Vagina (tissue), 2 donors: ENCODE measurements around the gene ZNF560. TPM values are rescaled to one million over a fixed set of nuclear protein-coding genes. Genes with fewer than 3 reads are reported as not detected.

Source experiments
- DNase-seq, 2 donors: peaks; one replicate each; pipeline ENCODE4 v3.0.0-alpha.2; 2017; ENCODE audit errors: extremely low spot score in 2 of 2
- H3K27ac ChIP-seq: fragments of 200-600 bp; sonication (generic); one replicate; pipeline ENCODE4 v1.5.1; 2019
- H3K27me3 ChIP-seq: fragments of 200-600 bp; sonication (generic); one replicate; pipeline ENCODE4 v1.5.1; 2019
- H3K36me3 ChIP-seq, 2 donors: fragments of 200-600 bp; sonication (generic); one replicate each; pipeline ENCODE4 v1.5.1; 2017 to 2019
- H3K4me1 ChIP-seq: fragments of 200-600 bp; sonication (generic); one replicate; pipeline ENCODE4 v1.5.1; 2019
- H3K4me3 ChIP-seq, 2 donors: fragments of 200-600 bp; sonication (generic); 1 replicate in 1 of 2; 2 replicates in 1 of 2; pipeline ENCODE4 v1.5.1; 2016 to 2019
- H3K9me3 ChIP-seq: fragments of 200-600 bp; sonication (generic); one replicate; pipeline ENCODE4 v1.5.1; 2019
- POLR2A ChIP-seq, 2 donors: fragments of 450-650 bp; IDR thresholded peaks; one replicate each; pipeline ENCODE4 v1.6.1; 2017; ENCODE audit warnings: antibody characterized with exemption in 2 of 2, mild to moderate bottlenecking in 2 of 2, moderate library complexity in 2 of 2
- POLR2AphosphoS5 ChIP-seq, 2 donors: sonication (generic); formaldehyde crosslinking; IDR thresholded peaks; one replicate each; pipeline ENCODE4 v1.9.0; 2017; ENCODE audit warnings: antibody characterized with exemption in 2 of 2, mild to moderate bottlenecking in 2 of 2, low read depth in 1 of 2; ENCODE audit not compliant: insufficient read depth in 1 of 2
- intact Hi-C: fragments of 100-400 bp; cut with DNase I; formaldehyde crosslinking; loops from one replicate; pipeline ENCODE4 v1.15.1; 2023
- total RNA-seq: library from RNA; depleted of rRNA; stranded (reverse); fragments of >200 nt; gene quantifications from one replicate; pipeline ENCODE4 v1.2.3, GENCODE V29; 2016
- TF ChIP-seq, protein P1 (sequence below), 3 experiments: fragments of 450-650 bp in 2 of 3; fragments of 200-600 bp in 1 of 3; sonication (generic) in 1 of 3; IDR thresholded peaks; one replicate each; pipeline ENCODE4 v1.5.1; 2017 to 2019; ENCODE audit warnings: antibody characterized with exemption in 3 of 3, mild to moderate bottlenecking in 2 of 3, moderate library complexity in 2 of 3

ZNF560 gene
- total RNA-seq, 1 donor from 2014 or later = 0.49 TPM

DNA sequence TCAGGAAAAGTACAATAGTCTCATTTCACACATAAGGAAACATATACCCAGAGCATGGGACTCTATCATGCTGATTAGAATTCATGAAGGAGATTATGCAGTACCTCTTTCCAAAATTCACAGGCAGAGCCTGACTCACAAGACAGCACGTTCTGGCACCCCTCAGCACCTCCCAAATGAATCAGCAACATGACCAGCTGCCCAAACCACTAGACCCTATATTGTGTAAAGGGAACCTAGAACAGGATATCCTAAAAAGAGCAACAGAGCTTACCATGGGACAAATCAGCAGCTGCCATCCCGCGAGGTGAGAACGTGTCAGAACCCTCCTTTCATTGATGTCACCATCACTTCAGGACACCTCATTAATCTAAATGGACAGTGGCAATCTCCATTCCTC, 37.5 kb upstream of the ZNF560 start:
- TF ChIP-seq POLR2AphosphoS5 (IDR thresholded peaks at IDR 0.05; ENCODE audit: insufficient read depth in 1 of 2, low read depth in 1 of 2) = no peak
- TF ChIP-seq, protein P1, sequence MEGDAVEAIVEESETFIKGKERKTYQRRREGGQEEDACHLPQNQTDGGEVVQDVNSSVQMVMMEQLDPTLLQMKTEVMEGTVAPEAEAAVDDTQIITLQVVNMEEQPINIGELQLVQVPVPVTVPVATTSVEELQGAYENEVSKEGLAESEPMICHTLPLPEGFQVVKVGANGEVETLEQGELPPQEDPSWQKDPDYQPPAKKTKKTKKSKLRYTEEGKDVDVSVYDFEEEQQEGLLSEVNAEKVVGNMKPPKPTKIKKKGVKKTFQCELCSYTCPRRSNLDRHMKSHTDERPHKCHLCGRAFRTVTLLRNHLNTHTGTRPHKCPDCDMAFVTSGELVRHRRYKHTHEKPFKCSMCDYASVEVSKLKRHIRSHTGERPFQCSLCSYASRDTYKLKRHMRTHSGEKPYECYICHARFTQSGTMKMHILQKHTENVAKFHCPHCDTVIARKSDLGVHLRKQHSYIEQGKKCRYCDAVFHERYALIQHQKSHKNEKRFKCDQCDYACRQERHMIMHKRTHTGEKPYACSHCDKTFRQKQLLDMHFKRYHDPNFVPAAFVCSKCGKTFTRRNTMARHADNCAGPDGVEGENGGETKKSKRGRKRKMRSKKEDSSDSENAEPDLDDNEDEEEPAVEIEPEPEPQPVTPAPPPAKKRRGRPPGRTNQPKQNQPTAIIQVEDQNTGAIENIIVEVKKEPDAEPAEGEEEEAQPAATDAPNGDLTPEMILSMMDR (IDR thresholded peaks at IDR 0.05) = no peak
- DNase-seq = no peak
- Histone ChIP-seq H3K27me3 (no peaks in the 10 kb centered on the region), H3K4me3 (no peak overlapping the region), H3K4me1 (peaks cover 24% of the 10 kb centered on the region), H3K36me3 (peaks cover 10 to 62% of the 10 kb centered on the region in 2 donors), H3K9me3 (peaks cover 24% of the 10 kb centered on the region), H3K27ac (no peak overlapping the region)
- intact Hi-C loops = no loop called here

DNA sequence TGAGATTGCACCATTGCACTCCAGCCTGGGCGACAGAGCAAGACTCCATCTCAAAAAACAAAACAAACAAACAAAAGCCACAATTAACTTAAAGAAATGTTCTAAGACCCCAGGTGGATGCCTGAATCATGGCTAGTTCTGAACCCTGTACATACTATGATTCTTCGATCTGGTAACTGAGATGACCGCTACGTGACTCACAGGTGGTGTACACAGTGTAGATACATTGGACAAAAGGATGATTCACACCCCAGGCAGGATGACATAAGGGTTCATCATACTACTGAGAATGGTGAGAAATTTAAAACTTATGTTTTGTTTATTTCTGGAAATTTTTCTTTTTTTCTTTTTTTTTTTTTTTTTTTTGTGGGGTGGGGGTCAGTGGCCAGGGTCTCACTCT, 33.5 kb upstream of the ZNF560 start:
- Histone ChIP-seq H3K27ac (no peak overlapping the region), H3K4me3 (no peak overlapping the region), H3K9me3 (peaks cover 63% of the 10 kb centered on the region), H3K27me3 (no peaks in the 10 kb centered on the region), H3K4me1 (peaks cover 5% of the 10 kb centered on the region), H3K36me3 (peaks cover 35 to 99% of the 10 kb centered on the region in 2 donors)
- no peak for DNase-seq
- intact Hi-C loops = no loop called here
- no peak for TF ChIP-seq POLR2AphosphoS5 (IDR thresholded peaks at IDR 0.05; ENCODE audit: insufficient read depth in 1 of 2, low read depth in 1 of 2)
- TF ChIP-seq POLR2A (IDR thresholded peaks at IDR 0.05) = no peak
- TF ChIP-seq, protein P1 (IDR thresholded peaks at IDR 0.05) = no peak

DNA sequence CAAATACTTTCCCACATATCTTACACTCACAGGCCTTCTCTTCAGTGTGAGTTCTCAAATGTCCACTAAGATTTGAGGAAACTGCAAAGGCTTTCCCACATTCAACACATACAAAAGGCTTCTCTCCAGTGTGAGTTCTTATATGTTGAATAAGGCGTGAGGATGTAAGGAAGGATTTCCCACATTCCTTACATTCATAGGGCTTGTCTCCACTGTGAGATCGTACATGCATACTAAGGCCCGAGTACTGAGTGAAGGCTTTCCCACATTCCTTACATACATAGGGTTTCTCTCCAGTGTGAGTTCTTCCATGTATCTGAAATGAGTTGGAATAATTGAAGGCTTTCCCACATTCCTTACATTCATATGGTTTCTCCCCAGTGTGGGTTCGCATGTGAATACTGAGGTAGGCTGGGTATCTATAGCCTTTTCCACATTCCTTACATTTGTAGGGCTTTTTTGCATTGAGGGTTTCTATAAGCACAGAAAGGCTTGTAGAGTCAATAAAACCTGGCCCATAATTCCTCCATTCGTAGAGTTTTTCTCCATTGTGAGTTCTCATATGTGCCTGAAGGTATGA, 30.4 kb upstream of the ZNF560 start:
- no peak for DNase-seq
- peaks cover 35 to 93% of the 10 kb centered on the region in 2 donors for H3K36me3 ChIP-seq
- no peaks in the 10 kb centered on the region for H3K27me3 ChIP-seq
- intact Hi-C loops = no loop called here
- peaks cover 87% of the 10 kb centered on the region for H3K9me3 ChIP-seq
- TF ChIP-seq POLR2AphosphoS5 (IDR thresholded peaks at IDR 0.05; ENCODE audit: insufficient read depth in 1 of 2, low read depth in 1 of 2) = no peak
- TF ChIP-seq, protein P1 (IDR thresholded peaks at IDR 0.05) = no peak
- TF ChIP-seq POLR2A (IDR thresholded peaks at IDR 0.05) = no peak
- H3K27ac ChIP-seq = no peak overlapping the region
- H3K4me1 ChIP-seq = no peaks in the 10 kb centered on the region
- no peak overlapping the region for H3K4me3 ChIP-seq

DNA sequence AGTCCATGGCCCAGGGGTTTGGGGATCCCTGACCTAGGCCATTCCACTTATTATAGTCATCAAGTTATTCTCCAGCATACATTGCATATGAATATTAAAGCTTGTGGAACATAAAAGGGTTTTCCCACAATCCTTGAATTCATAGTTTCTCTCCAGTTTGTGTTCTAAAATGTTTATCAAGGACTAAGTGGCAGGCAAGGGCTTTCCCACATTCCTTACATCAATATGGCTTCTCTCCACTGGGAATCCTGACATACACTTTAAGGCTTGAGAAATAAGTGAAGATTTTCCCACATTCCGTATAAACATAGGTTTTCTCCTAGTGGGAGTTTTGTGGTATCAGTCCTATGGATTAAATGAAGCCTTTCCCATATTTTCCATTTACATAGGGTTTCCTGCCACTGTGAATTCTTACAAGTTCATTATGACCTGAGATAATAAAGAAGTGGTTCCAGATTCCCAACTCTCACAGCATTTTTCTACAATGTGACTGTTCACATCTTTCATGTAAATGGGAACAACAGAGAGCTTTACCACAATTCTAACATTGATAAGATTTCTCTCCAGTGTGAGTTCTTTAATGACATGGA, 25.6 kb upstream of the ZNF560 start:
- TF ChIP-seq, protein P1 (IDR thresholded peaks at IDR 0.05) = no peak
- TF ChIP-seq POLR2A (IDR thresholded peaks at IDR 0.05) = no peak
- TF ChIP-seq POLR2AphosphoS5 (IDR thresholded peaks at IDR 0.05; ENCODE audit: insufficient read depth in 1 of 2, low read depth in 1 of 2) = no peak
- intact Hi-C loops = no loop called here
- H3K4me3 ChIP-seq = no peak overlapping the region
- no peak for DNase-seq
- no peak overlapping the region for H3K27ac ChIP-seq
- H3K27me3 ChIP-seq = no peaks in the 10 kb centered on the region
- peaks cover 9 to 51% of the 10 kb centered on the region in 2 donors for H3K36me3 ChIP-seq
- H3K9me3 ChIP-seq = peaks cover 86% of the 10 kb centered on the region
- H3K4me1 ChIP-seq = no peaks in the 10 kb centered on the region

DNA sequence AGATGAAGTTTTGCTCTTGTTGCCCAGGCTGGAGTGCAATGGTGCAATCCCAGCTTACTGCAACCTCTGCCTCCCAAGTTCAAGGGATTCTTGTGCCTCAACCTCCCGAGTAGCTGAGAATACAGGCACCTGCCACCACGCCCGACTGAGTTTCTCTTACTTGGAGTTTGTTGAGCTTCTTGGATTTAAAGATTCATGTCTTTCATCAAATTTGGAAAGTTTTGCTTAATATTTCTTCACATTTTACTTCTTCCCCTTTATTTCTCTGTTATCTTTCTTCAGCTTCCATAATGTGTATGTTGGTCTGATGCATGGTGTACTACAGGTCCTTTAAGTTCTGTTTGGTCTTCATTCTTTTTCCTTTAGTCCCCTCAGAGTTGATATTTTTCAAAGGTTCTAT, 8.9 kb upstream of the ZNF560 start:
- Histone ChIP-seq H3K27ac (no peak overlapping the region), H3K27me3 (no peaks in the 10 kb centered on the region), H3K4me1 (no peaks in the 10 kb centered on the region), H3K9me3 (peaks cover 18% of the 10 kb centered on the region), H3K4me3 (no peak overlapping the region), H3K36me3 (peaks cover 0 to 7% of the 10 kb centered on the region in 2 donors)
- TF ChIP-seq POLR2A (IDR thresholded peaks at IDR 0.05) = no peak
- TF ChIP-seq, protein P1 (IDR thresholded peaks at IDR 0.05) = no peak
- no peak for TF ChIP-seq POLR2AphosphoS5 (IDR thresholded peaks at IDR 0.05; ENCODE audit: insufficient read depth in 1 of 2, low read depth in 1 of 2)
- DNase-seq = no peak
- intact Hi-C loops = no loop called here
